ENCODE results near the gene ARMC2.

- TF ChIP-seq CTCF (IDR thresholded peaks at IDR 0.05) (no peak), POLR2A (IDR thresholded peaks at IDR 0.05) (no peak), POLR2AphosphoS5 (IDR thresholded peaks at IDR 0.05; ENCODE audit: insufficient read depth in 1 of 2, low read depth in 1 of 2) (no peak)
Observed at GRCh38 chr6:108811490-108811889, 36.7 kb upstream of the ARMC2 start.
